Measurements from ENCODE around the gene STK10.
A peak's percentile ranks its signal among the peaks of the same experiment; 100 is the strongest.

STK10 gene

DNA sequence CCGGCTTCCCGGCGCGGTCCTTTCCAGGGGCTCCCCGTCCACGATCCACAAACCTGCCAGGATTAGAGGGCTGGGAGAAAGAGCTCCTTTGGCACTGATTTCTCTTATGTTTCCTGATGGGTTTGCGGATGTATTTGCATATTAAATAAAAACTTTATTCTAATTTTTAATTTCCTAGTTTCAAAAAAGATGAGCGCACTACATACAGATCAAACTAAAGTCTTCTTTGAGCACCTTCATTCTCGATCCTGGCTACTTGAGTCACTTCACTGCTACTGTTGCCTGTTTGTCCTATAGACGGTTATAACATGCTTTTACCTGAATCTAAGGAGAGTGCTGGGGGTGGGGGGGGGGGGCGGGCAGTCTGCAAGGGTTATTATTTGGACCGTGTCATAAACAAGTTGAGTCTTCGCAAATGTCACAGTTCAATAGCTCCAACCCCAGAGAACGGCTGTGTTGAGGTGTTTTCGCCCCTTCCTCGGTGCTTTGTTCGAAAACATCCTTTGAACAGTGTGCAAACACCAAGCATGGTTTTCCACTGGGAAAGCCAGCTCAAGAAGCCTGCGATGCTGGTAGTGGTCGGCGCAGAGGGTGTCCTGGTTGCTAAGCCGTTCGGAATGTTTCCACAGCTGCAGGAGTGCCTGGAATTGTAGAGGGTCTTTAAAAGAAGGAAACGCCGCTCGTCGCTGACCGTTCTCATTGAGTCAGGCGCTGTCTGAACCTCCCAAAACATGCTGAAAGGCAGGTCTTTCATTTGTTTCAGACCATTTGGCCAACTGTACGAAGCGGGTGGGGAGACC is 1.1 kb upstream of the STK10 start:
- no peak for DNase-seq

- DNase-seq: peak; percentile 72
Measured at GRCh38 chr5:172187118-172188032, 649 bp downstream of the STK10 start.

DNA sequence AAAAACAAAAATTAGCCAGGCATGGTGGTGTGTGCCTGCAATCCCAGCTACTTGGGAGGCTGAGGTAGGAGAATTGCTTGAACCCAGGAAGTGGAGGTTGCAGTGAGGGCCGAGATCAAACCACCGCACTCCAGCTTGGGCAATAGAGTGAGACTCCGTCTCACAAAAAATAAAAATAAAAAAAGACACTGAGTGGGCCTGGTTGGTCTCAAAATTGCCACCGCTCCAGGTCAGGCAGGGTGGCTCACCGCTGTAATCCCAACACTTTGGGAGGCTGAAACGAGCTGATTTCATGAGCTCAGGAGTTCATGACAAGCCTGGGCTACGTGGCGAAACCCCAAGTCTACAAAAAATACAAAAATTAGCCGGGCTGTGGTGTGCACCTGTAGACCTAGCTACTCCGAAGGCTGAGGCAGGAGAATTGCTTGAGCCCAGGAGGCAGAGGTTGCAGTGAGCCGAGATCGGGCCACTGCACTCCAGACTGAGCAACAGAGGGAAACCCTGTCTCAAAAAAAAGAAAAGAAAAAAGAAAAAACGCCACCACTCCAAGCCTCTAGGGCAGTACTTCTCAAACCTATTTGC is 1.8 kb downstream of the STK10 start:
- no peak for DNase-seq

GRCh38 chr5:172185096-172185461 is 2.9 kb downstream of the STK10 start:
- peak; percentile 42 for DNase-seq

- no peak for DNase-seq
Measured at GRCh38 chr5:172183881-172184280, 4.1 kb downstream of the STK10 start.

DNA sequence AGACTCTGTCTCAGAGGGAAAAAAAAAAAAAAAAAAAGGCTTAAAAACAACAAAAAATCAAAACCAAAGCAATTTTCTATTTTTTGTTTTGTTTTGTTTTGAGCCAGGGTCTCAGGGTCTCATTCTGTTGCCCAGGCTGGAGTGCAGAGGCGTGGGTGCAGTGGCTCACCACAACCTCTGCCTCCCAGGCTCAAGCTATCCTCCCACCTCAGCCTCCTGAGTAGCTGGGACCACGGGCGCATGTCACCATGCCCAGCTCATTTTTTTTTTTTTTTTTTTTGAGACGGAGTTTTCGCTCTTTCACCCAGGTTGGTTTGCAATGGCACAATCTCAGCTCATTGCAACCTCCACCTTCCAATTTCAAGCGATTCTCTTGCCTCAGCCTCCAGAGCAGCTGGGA is 5.7 kb downstream of the STK10 start:
- DNase-seq: no peak

DNA sequence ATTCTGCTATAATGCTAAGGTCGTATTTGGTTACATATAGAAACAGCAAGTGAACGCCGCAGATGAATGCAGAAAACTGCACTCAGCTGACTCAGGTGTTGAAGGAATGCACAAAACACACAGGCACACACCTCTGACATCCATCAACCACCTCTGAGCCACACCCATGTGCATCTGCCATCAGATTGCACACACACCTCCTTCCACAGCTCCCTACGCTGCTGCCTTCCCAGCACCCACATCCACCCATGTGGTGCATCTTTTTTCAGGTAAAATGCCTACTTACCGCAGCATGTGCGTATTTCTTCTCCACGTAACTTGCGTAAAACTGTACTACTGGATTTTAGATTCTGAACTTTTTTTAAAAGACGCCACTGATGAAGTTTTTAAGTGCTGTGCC is 7.1 kb downstream of the STK10 start:
- peak; percentile 48 for DNase-seq

DNA sequence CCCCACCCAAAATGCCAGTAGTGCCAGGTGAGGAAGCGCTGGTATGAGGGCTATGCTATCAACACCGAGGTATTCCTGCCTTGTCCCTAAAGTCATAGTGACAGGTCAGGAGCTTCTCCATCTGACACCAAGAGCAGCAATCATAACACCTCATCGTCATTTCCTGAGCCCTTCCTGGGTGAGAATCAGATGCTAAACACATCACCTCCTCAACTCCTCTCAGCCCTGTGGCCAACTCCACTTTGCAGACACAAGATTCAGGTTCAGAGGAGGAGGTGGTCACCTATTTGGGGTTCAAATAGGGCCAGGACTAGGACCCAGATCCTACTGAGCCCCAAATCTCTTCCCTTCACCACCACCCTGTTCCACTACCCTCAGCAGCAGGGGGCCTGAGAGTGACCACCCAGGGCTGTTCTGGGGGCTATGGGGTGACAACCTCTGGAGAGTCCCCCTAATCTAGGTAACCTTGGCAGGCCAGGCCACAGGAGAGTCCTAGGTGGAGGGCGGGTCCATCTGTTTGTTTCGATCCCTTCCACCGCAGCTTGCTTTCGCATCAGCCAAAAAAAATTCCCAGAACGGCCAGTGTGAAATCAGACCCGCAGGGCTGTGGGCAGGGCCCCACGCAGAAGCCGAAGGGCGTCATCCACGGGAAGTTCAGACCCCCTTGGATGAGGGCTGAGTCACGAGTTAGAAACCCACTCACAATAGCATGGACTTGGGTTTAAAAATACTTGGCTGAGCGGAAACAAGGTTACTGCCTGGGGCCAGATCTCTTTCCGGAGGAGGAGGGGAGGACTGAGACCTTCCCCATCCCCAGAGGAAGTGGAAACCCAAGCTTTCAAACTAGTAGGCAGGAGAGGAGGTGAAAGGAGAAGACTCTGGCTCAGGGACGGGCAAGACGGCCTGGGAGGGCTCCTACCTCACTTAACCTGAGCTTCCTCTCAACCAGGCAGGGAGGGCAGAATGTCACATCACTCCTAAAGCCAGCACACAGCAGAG is 8.7 kb downstream of the STK10 start:
- DNase-seq: peak; percentile 53

DNA sequence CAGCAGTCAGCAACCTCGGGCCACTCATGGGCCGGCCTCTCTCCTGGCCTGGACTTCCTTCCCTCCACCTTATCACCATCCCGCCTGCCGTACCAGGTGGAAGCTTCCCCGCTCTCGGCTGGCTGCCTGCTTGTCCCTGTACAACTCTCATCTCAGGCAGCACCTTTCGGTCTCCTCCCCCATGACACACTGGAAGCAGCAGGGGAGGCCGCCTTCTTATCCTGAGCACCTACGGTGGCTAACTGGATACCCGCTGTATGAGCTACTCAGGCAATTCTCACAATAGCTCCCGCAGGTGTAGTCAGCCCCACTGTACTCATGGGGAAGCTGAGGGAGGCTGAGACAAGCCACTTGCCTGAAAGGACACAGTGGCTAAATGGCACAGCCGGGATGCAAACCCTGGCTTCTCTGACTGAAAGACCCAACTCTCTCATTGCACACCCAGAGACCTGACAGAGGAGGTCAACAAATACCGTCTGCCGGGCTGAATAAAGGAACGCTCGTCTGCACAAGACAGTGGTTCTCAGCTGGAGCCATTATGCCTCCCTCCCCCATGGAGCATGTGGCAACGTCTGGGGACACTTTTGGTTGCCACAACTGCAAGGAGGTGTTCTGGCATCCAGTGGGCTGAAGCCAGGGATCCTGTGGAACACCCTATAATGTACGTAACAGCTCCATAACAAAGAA is 9.6 kb downstream of the STK10 start:
- peak; percentile 53 for DNase-seq

DNA sequence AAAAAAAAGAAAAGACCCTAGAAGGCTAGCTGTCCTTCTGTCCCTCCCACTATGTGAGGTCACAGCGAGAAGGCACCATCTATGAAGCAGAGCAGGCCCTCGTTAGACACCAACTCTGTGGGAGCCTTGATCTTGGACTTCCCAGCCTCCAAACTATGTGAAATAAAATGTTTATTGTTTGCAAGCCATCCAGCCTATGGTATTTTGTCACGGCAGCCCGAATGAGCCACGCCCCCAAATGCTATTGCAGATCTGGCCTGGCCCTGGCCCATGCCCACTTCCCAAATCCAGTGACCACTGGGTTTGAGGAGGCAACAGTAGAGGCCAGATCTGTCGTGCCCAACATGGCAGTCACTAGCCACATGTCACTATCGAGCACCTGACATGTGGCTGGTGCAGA is 10.8 kb downstream of the STK10 start:
- no peak for DNase-seq

GRCh38 chr5:172175263-172175719 is 12.7 kb downstream of the STK10 start:
- peak; percentile 84 for DNase-seq

DNA sequence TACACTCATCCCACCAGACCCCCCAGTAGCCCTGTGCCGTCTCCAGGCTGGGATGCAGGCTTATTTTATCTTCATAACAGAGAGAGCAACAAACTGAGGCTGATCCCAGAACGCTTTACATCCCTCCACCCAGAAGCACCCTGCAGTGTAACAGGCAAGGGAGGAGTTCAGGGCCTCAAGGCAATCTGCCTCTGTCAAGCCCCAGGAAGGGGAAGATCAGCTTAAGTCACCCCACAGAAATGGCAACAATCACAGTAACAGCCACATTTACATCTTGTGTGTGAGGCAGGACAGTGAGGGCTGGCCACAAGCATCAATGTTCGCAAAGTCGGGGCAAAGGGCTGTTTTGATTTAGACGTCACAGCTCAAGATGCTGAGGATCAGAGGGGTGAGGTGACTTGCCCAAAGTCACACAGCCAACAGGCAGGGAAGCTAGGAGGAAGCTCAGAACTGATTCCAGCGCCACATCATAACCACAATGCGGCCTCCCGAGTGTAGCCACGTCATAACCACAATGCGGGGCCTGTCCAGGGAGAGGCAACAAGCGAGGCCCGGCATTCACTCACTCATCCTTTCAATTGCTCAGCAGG is 14.4 kb downstream of the STK10 start:
- DNase-seq: peak; percentile 69

GRCh38 chr5:172172912-172173563 is 15.0 kb downstream of the STK10 start:
- no peak for DNase-seq

- DNase-seq: no peak
Measured at GRCh38 chr5:172171118-172171517, 16.9 kb downstream of the STK10 start.

DNA sequence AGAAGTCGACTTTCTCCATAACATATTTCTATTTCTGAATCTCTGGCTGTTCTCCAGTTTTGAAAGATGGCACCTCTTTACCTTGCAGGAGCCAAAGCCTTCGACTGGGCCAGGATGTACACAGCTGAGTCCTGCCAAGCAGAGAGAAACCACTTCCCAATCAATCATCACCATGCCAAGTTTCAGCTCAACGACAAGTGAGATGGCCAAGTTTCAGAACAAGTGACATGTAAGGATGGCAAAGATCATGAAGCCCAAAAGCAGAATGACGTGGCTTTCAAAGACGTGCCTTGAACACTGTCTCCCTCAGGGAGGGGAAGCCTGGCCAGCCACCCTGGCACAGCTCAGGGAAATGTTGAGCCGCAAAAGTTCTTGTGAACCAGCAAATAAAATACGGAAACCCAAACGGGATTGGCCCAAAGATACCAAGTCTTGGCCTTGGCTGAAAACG is 17.7 kb downstream of the STK10 start:
- DNase-seq: no peak

GRCh38 chr5:172169216-172169615 is 18.8 kb downstream of the STK10 start:
- DNase-seq: no peak

DNA sequence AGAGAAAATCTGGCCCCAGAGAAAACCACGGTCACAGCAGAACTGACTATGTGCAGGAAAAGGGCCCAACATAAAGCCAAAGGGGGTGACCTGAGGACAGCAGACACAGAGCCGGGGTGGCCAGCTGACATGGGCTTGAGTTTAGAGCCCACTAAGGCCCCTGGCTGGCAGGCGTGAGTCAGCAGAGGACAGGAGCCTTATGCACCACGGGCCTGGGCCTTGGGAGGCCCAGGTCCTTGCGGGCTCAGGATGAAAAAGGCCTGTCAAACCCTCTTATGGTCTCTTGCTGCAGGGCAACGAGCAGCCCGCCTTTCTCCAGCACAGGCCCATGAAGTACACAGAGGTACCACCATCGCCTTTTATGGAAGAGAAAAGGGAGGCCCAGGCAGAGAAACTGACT is 19.7 kb downstream of the STK10 start:
- no peak for DNase-seq

DNA sequence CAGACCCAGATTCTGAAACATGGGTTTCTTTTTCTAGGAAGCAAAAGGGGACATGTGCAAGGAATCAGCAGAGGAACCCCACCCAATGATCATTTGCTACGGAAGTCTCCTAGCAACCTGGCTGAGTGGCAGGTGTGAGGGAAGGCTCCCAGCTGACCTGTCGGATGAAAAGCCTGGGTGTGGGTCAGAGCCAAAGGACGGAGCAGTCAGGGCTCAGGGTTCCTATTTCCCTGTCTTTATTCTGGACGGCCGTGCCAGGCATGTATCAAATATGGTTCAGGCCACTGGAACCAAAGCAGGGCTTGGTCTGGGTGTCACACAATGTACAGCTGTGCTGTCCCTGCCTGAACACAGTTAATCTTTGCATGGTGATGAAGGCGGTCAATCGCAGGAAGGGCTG is 20.1 kb downstream of the STK10 start:
- no peak for DNase-seq

DNA sequence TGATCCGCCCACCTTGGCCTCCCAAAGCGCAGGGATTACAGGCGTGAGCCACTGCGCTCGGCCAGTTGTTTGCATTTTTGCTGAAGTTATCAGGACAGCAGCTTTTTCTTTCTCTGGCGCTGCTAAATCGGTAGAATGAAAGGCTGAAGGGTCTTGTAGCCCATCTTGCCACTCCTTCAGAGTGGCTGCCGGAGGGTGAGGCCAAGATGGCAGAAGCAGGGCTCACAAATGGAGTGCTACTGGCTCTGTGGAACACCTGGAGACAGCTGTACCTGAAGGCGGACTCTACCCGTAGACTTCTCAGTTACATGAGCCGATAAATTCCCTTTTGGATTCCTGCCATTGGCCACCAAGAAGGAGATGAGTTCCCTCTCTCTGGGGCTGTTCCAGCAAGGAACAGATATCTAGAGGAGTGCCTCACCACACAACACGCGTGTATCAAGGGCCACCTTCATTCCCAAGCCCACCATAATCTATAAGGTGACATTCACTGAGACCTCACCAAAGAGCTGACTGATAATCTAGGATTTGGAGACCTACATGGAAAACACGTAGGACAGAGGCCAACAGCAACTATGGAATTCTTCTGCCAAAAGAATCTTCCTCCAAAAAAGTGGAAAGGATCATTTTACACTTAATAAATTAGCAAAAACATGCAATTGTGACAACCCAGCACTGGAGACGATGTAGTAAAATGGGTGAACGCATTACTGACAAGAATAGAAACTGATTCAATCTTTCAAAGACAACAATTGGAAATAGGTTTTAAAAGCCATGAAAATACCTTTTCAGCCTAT is 21.8 kb downstream of the STK10 start:
- no peak for DNase-seq

DNA sequence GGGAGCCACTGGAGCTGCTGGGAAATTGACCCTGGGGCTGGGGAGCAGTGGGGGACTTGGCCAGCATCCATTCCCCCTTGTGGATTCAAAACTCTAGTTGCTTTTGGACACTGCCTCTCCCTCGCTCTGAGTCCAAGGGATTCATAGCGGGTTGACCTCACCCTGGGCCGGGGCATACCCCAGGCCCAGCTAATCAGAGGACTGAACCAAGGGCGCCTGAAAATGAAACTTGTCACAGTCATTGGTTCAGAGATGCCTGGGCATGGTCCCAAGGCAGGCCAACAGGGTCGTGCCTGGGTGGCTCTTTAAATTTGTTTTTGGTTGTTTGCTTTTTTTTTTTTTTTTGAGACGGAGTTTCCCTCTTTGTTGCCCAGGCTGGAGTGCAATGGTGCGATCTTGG is 22.6 kb downstream of the STK10 start:
- DNase-seq: no peak
